Gastrocnemius medialis (tissue), 4 donors: ENCODE data around the gene ZDHHC18. TPM values are rescaled to one million over a fixed set of nuclear protein-coding genes. Genes with fewer than 3 reads are reported as not detected.
A peak's percentile ranks its signal among the peaks of the same experiment; 100 is the strongest.

Experiments
- ATAC-seq, 2 donors: fragments of 150-250 bp; one replicate each; pipeline ENCODE4 v1.9.1; 2016
- DNase-seq, 2 donors: peaks; one replicate each; pipeline ENCODE4 v3.0.0-alpha.2; 2019
- H3K27ac ChIP-seq, 4 donors: fragments of 200-600 bp; sonication (generic); 1 replicate in 1 of 4; 2 replicates in 3 of 4; pipeline ENCODE4 v1.5.1; 2016 to 2018; ENCODE audit warnings: mild to moderate bottlenecking in 2 of 4, moderate library complexity in 1 of 4
- H3K27me3 ChIP-seq, 3 donors: fragments of 200-600 bp; sonication (generic) in 2 of 3; 1 replicate in 1 of 3; 2 replicates in 2 of 3; pipeline versions ENCODE4 v1.5.1 to v1.6.0; 2016 to 2019; ENCODE audit warnings: mild to moderate bottlenecking in 1 of 3, moderate library complexity in 1 of 3
- H3K36me3 ChIP-seq, 2 donors: fragments of 200-600 bp; sonication (generic) in 1 of 2; one replicate each; pipeline ENCODE4 v1.5.1; 2017 to 2018
- H3K4me1 ChIP-seq, 2 donors: fragments of 200-600 bp; sonication (generic) in 1 of 2; one replicate each; pipeline ENCODE4 v1.5.1; 2016 to 2017; ENCODE audit warnings: mild to moderate bottlenecking in 2 of 2
- H3K4me3 ChIP-seq, 4 donors: fragments of 200-600 bp; sonication (generic) in 3 of 4; 1 replicate in 1 of 4; 2 replicates in 3 of 4; pipeline ENCODE4 v1.5.1; 2016 to 2019; ENCODE audit warnings: mild to moderate bottlenecking in 2 of 4
- H3K9me3 ChIP-seq, 3 donors: fragments of 200-600 bp; sonication (generic) in 2 of 3; 1 replicate in 1 of 3; 2 replicates in 2 of 3; pipeline ENCODE4 v1.5.1; 2016 to 2019
- POLR2A ChIP-seq, 2 donors: fragments of 450-650 bp; IDR thresholded peaks; one replicate each; pipeline ENCODE4 v1.6.1; 2017; ENCODE audit warnings: antibody characterized with exemption in 2 of 2, mild to moderate bottlenecking in 2 of 2, moderate library complexity in 2 of 2
- in situ Hi-C, 4 donors: fragments of 200-750 bp; cut with MboI; loops; one replicate each; pipeline versions ENCODE4 v1.15.0 to v1.8.0; 2017; ENCODE audit warnings: low sequenced_read_pairs in 4 of 4
- intact Hi-C: fragments of 100-400 bp; cut with DNase I; formaldehyde crosslinking; loops from one replicate; pipeline ENCODE4 v1.15.1; 2023; ENCODE audit warnings: low total_unique reads
- total RNA-seq, 4 donors: library from RNA; depleted of rRNA; stranded (reverse); fragments of >200 nt; gene quantifications; one replicate each; pipeline versions ENCODE4 v1.1.0 to v1.2.3, GENCODE V29; 2016
- TF ChIP-seq, protein P1 (sequence below), 5 experiments: fragments of 450-650 bp in 3 of 5; fragments of 200-600 bp in 2 of 5; sonication (generic) in 2 of 5; IDR thresholded peaks in 4 of 5; conservative IDR thresholded peaks in 1 of 5; 1 replicate in 4 of 5; 2 replicates in 1 of 5; pipeline ENCODE4 v1.5.1; 2016 to 2019; ENCODE audit warnings: antibody characterized with exemption in 5 of 5, mild to moderate bottlenecking in 3 of 5, moderate library complexity in 3 of 5

The ZDHHC18 gene
- total RNA-seq, 4 donors from 2014 or later: 8.1 to 16.3 (median 12.5) TPM

DNA sequence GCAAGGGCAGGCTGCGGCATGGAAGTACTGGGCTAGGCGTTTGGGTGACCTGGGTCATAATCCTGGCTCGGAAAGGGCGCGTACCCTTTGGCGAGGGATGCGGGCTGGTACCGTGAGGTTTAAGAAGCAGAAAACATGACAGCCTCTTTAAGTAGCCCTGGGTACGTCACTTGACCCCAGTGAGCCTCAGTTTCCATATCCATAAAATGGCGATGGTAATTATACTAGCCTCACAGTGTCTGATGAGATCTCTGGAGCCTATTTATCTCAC is 38.0 kb upstream of the ZDHHC18 start:
- H3K4me1 ChIP-seq: peaks cover 46 to 62% of the 10 kb centered on the region in 2 donors
- H3K36me3 ChIP-seq: no peaks in the 10 kb centered on the region
- peak; percentile 3 to 5 for ATAC-seq
- peak overlapping the region; percentile 93 to 99 (median 98) for H3K27ac ChIP-seq
- no peaks in the 10 kb centered on the region for H3K27me3 ChIP-seq
- no peak for TF ChIP-seq POLR2A (IDR thresholded peaks at IDR 0.05)
- TF ChIP-seq, protein P1, sequence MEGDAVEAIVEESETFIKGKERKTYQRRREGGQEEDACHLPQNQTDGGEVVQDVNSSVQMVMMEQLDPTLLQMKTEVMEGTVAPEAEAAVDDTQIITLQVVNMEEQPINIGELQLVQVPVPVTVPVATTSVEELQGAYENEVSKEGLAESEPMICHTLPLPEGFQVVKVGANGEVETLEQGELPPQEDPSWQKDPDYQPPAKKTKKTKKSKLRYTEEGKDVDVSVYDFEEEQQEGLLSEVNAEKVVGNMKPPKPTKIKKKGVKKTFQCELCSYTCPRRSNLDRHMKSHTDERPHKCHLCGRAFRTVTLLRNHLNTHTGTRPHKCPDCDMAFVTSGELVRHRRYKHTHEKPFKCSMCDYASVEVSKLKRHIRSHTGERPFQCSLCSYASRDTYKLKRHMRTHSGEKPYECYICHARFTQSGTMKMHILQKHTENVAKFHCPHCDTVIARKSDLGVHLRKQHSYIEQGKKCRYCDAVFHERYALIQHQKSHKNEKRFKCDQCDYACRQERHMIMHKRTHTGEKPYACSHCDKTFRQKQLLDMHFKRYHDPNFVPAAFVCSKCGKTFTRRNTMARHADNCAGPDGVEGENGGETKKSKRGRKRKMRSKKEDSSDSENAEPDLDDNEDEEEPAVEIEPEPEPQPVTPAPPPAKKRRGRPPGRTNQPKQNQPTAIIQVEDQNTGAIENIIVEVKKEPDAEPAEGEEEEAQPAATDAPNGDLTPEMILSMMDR (IDR thresholded peaks at IDR 0.05 in 4 of 5, conservative IDR thresholded peaks at IDR 0.05 in 1 of 5): no peak
- in situ Hi-C loops (loop anchor here (5.0 to 10.0 kb wide), 2 partner anchors 94 to 96 kb away; partner anchors contain the start of gene ARID1A (in 1 of the 4)), intact Hi-C loops (loop anchor here (1.0 to 2.0 kb wide), 3 partner anchors 90 to 288 kb away; no protein-coding TSS in a partner anchor)
- peak overlapping the region; percentile 69 to 87 (median 84) for H3K4me3 ChIP-seq
- no peaks in the 10 kb centered on the region for H3K9me3 ChIP-seq
- no peak for DNase-seq

DNA sequence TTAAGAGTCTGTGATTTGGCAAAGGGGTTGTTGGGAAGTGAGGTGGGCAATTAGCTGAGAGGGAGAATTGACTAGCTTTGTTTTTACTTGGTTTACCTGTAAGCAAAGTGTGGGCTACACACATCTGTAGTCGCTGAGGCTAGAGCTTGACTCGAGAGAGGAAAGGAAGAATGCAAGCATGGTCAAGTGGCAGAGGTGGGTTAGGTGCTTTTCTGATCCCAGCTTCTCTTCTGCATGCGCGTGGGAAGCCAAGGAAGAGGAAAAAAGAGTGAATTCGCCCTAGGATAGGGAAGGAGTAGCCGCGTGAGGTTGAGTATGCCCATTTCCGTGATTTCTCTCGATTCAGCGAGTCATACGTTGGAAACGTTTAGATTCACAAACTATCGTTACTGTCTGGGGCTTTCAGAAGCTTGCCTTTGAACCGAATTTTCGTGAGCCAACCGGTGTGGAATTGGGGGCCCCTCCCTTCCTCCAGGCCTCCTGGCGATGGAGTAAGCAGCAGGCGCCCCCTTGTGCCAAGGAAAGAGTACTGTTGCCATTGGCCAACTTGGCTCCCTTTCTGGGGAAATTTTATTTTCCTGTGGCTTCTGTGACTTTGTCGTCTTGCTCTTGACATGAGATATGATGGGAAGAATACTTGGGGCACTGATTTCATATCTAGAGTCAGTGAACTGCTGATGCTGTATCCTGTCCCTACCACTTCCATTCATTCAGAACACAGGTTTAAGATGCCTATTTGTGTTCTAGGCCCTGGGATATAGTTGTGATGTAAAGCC is 37.5 kb upstream of the ZDHHC18 start:
- in situ Hi-C loops: loop anchor here (5.0 to 10.0 kb wide), 2 partner anchors 94 to 97 kb away; partner anchors contain the start of gene ARID1A (in 1 of the 4)
- ATAC-seq: peak; percentile 48 to 53
- peak overlapping the region; percentile 93 to 99 (median 98) for H3K27ac ChIP-seq
- no peaks in the 10 kb centered on the region for H3K9me3 ChIP-seq
- intact Hi-C loops: loop anchor here (1.0 to 2.0 kb wide), 5 partner anchors 91 to 288 kb away; no protein-coding TSS in a partner anchor
- H3K36me3 ChIP-seq: peaks cover 0 to 2% of the 10 kb centered on the region in 2 donors
- H3K4me1 ChIP-seq: peaks cover 40 to 56% of the 10 kb centered on the region in 2 donors
- TF ChIP-seq, protein P1 (IDR thresholded peaks at IDR 0.05 in 4 of 5, conservative IDR thresholded peaks at IDR 0.05 in 1 of 5): peak; percentile 96 to 97 (median 97)
- no peak for TF ChIP-seq POLR2A (IDR thresholded peaks at IDR 0.05)
- H3K27me3 ChIP-seq: no peaks in the 10 kb centered on the region
- H3K4me3 ChIP-seq: peak overlapping the region; percentile 69 to 87 (median 84)
- peak; percentile 84 for DNase-seq

DNA sequence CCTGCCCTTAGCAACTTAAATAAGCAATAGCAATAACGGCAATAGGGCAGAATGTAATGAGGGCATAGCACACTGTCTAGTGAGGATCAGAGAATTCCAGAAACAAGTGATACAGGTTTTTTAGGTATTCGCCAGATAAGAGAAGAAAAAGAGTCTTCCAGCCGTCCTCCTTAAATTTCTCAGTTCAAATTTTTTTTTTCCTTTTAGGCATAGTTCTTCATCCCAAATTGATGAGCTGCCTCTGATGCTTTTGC is 36.9 kb upstream of the ZDHHC18 start:
- no peaks in the 10 kb centered on the region for H3K27me3 ChIP-seq
- TF ChIP-seq POLR2A (IDR thresholded peaks at IDR 0.05): no peak
- TF ChIP-seq, protein P1 (IDR thresholded peaks at IDR 0.05 in 4 of 5, conservative IDR thresholded peaks at IDR 0.05 in 1 of 5): no peak
- DNase-seq (no peak), ATAC-seq (no peak)
- H3K9me3 ChIP-seq: no peaks in the 10 kb centered on the region
- intact Hi-C loops (loop anchor here (1.0 to 2.0 kb wide), 4 partner anchors 97 to 289 kb away; no protein-coding TSS in a partner anchor), in situ Hi-C loops (loop anchor here (5.0 to 10.0 kb wide), 2 partner anchors 95 to 97 kb away; partner anchors contain the start of gene ARID1A (in 1 of the 4))
- peaks cover 35 to 51% of the 10 kb centered on the region in 2 donors for H3K4me1 ChIP-seq
- no peak overlapping the region for H3K4me3 ChIP-seq
- peak overlapping the region; percentile 93 to 99 (median 98) for H3K27ac ChIP-seq
- peaks cover 0 to 7% of the 10 kb centered on the region in 2 donors for H3K36me3 ChIP-seq

DNA sequence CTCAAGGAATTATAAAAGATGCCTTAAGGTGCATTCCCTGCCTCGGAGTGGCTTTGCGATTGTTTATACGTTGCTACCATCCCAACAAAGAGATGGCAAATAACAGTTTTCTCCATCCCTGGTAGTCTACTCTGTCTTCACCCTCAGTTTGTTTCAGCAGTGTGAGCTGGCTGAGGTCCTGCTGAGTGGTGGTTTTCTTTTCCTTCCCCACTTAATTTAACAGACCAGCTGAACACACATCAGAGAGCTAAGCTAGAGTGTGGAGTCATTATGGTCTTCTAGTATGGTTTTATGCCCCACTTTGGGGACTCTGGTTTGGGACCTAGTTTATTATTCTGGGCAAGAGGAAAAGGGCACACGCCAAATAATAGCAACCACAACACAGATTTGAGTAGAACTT is 36.6 kb upstream of the ZDHHC18 start:
- Histone ChIP-seq H3K9me3 (no peaks in the 10 kb centered on the region), H3K27me3 (no peaks in the 10 kb centered on the region), H3K4me3 (no peak overlapping the region), H3K27ac (peak overlapping the region in 3 of 4 donors; percentile 93 to 99 (median 97)), H3K4me1 (peaks cover 33 to 47% of the 10 kb centered on the region in 2 donors), H3K36me3 (peaks cover 0 to 11% of the 10 kb centered on the region in 2 donors)
- TF ChIP-seq, protein P1 (IDR thresholded peaks at IDR 0.05 in 4 of 5, conservative IDR thresholded peaks at IDR 0.05 in 1 of 5): no peak
- no peak for TF ChIP-seq POLR2A (IDR thresholded peaks at IDR 0.05)
- ATAC-seq: no peak
- DNase-seq: no peak
- intact Hi-C loops: loop anchor here (1.0 to 2.0 kb wide), 4 partner anchors 97 to 289 kb away; no protein-coding TSS in a partner anchor
- in situ Hi-C loops: loop anchor here (5.0 to 10.0 kb wide), 5 partner anchors 95 to 188 kb away; partner anchors contain the start of gene ARID1A (in 1 of the 4)
